Heart left ventricle (tissue), 13 donors: ENCODE data around the gene TBC1D7.

ENCODE experiments used
- CTCF ChIP-seq, 12 donors: fragments of 200-600 bp; sonication (generic) in 4 of 12; IDR thresholded peaks; one replicate each; pipeline versions ENCODE4 v1.5.0 to v1.8.0; 2018 to 2022; ENCODE audit warnings: antibody characterized with exemption in 12 of 12, mild to moderate bottlenecking in 5 of 12
- POLR2A ChIP-seq, 2 donors: fragments of 450-650 bp; IDR thresholded peaks; one replicate each; pipeline ENCODE4 v1.6.1; 2017; ENCODE audit warnings: antibody characterized with exemption in 2 of 2, mild to moderate bottlenecking in 2 of 2, moderate library complexity in 2 of 2
- donor health status: ischemic (EF 13 %, LVEDD 7.1; RV severe dilation, severe dysfunction).
- donor health status: DM: no; HTN: yes; CAD: no.
- donor health status: DM: no; HTN: no; CAD: no.
- donor health status: ischemic (EF 25% LVEDD 6.9; RV normal size, moderate dysfunction).
- donor health status: ischemic (EF 25% LVEDD 5.7; RV mildly dilated, moderate dysfunction).
- donor health status: ischemic (EF 35%, LVEDD 5.7; RV mildly dilated, moderate dysfunction).
- donor health status: nonischemic (EF 11% LVEDD 7.7; RV severe dilation, severe dysfunction).
- donor health status: DM: yes; HTN: yes; CAD: no.
- donor health status: PGD.
- donor health status: ischemic (EF 29% LVEDD 5.4; RV normal size, mild dysfunction).
- donor health status: nonischemic (EF 23%, LVEDD 6.1; RV moderate dilation, normal function).

GRCh38 chr6:13262302-13263230 lies 65.8 kb downstream of the TBC1D7 start:
- TF ChIP-seq CTCF (IDR thresholded peaks at IDR 0.05) (no peak), POLR2A (IDR thresholded peaks at IDR 0.05) (no peak)
